Measurements from ENCODE around the gene UNC79.
"Not testable (repeated sequence)": the region's sequence is repeated elsewhere in the genome, so short reads cannot be mapped to it uniquely, and the experiment has no call there.

The UNC79 gene

GRCh38 chr14:93490001-93490400, 59.3 kb downstream of the UNC79 start:
- H3K27ac ChIP-seq (ENCODE audit: low read length): no peak overlapping the region
- H3K9me3 ChIP-seq (ENCODE audit: control insufficient read depth in 2 of 2, low read length in 2 of 2): no peaks in the 10 kb centered on the region
- no peak overlapping the region for H3K9ac ChIP-seq (ENCODE audit: low read length in 2 of 2)
- H3K27me3 ChIP-seq (ENCODE audit: control insufficient read depth in 1 of 2, insufficient read depth in 2 of 2, low read length in 2 of 2): no peaks in the 10 kb centered on the region
- H3K4me3 ChIP-seq (ENCODE audit: low read length in 2 of 2): no peak overlapping the region
- no peaks in the 10 kb centered on the region for H3K36me3 ChIP-seq (ENCODE audit: control insufficient read depth in 2 of 2, insufficient read depth in 2 of 2, low read length in 2 of 2)
- H3K4me1 ChIP-seq (ENCODE audit: control insufficient read depth, insufficient read depth, low read length): no peaks in the 10 kb centered on the region

- H3K9ac ChIP-seq (ENCODE audit: low read length in 2 of 2): no peak overlapping the region
- H3K9me3 ChIP-seq (ENCODE audit: control insufficient read depth in 2 of 2, low read length in 2 of 2): no peaks in the 10 kb centered on the region
- H3K4me1 ChIP-seq (ENCODE audit: control insufficient read depth, insufficient read depth, low read length): no peaks in the 10 kb centered on the region
- H3K4me3 ChIP-seq (ENCODE audit: low read length in 2 of 2): no peak overlapping the region
- no peaks in the 10 kb centered on the region for H3K27me3 ChIP-seq (ENCODE audit: control insufficient read depth in 1 of 2, insufficient read depth in 2 of 2, low read length in 2 of 2)
- no peaks in the 10 kb centered on the region for H3K36me3 ChIP-seq (ENCODE audit: control insufficient read depth in 2 of 2, insufficient read depth in 2 of 2, low read length in 2 of 2)
- no peak overlapping the region for H3K27ac ChIP-seq (ENCODE audit: low read length)
These were observed 62.3 kb downstream of the UNC79 start for GRCh38 chr14:93493054-93493453.

GRCh38 chr14:93493622-93494021, 62.9 kb downstream of the UNC79 start:
- H3K27me3 ChIP-seq (ENCODE audit: control insufficient read depth in 1 of 2, insufficient read depth in 2 of 2, low read length in 2 of 2): not testable (repeated sequence)

GRCh38 chr14:93496856-93497741, 66.4 kb downstream of the UNC79 start:
- Histone ChIP-seq H3K27ac (ENCODE audit: low read length) (no peak overlapping the region), H3K36me3 (ENCODE audit: control insufficient read depth in 2 of 2, insufficient read depth in 2 of 2, low read length in 2 of 2) (no peaks in the 10 kb centered on the region), H3K4me3 (ENCODE audit: low read length in 2 of 2) (no peak overlapping the region), H3K9ac (ENCODE audit: low read length in 2 of 2) (no peak overlapping the region), H3K9me3 (ENCODE audit: control insufficient read depth in 2 of 2, low read length in 2 of 2) (no peaks in the 10 kb centered on the region), H3K4me1 (ENCODE audit: control insufficient read depth, insufficient read depth, low read length) (no peaks in the 10 kb centered on the region), H3K27me3 (ENCODE audit: control insufficient read depth in 1 of 2, insufficient read depth in 2 of 2, low read length in 2 of 2) (no peaks in the 10 kb centered on the region)

More at GRCh38 chr14:93493622-93494021, 62.9 kb downstream of the UNC79 start:
- not testable (repeated sequence) for H3K4me1 ChIP-seq (ENCODE audit: control insufficient read depth, insufficient read depth, low read length); H3K4me3 ChIP-seq (ENCODE audit: low read length in 2 of 2); H3K27ac ChIP-seq (ENCODE audit: low read length); H3K36me3 ChIP-seq (ENCODE audit: control insufficient read depth in 2 of 2, insufficient read depth in 2 of 2, low read length in 2 of 2); H3K9ac ChIP-seq (ENCODE audit: low read length in 2 of 2); H3K9me3 ChIP-seq (ENCODE audit: control insufficient read depth in 2 of 2, low read length in 2 of 2)

- Histone ChIP-seq H3K27me3 (ENCODE audit: control insufficient read depth in 1 of 2, insufficient read depth in 2 of 2, low read length in 2 of 2) (no peaks in the 10 kb centered on the region), H3K4me3 (ENCODE audit: low read length in 2 of 2) (no peak overlapping the region), H3K9me3 (ENCODE audit: control insufficient read depth in 2 of 2, low read length in 2 of 2) (no peaks in the 10 kb centered on the region), H3K4me1 (ENCODE audit: control insufficient read depth, insufficient read depth, low read length) (no peaks in the 10 kb centered on the region), H3K9ac (ENCODE audit: low read length in 2 of 2) (no peak overlapping the region), H3K36me3 (ENCODE audit: control insufficient read depth in 2 of 2, insufficient read depth in 2 of 2, low read length in 2 of 2) (no peaks in the 10 kb centered on the region), H3K27ac (ENCODE audit: low read length) (no peak overlapping the region)
These were observed 79.3 kb downstream of the UNC79 start for GRCh38 chr14:93510056-93510455.

GRCh38 chr14:93511001-93511400, 80.3 kb downstream of the UNC79 start:
- no peak overlapping the region for H3K9ac ChIP-seq (ENCODE audit: low read length in 2 of 2)
- H3K27ac ChIP-seq (ENCODE audit: low read length): no peak overlapping the region
- H3K27me3 ChIP-seq (ENCODE audit: control insufficient read depth in 1 of 2, insufficient read depth in 2 of 2, low read length in 2 of 2): no peaks in the 10 kb centered on the region
- no peak overlapping the region for H3K4me3 ChIP-seq (ENCODE audit: low read length in 2 of 2)
- no peaks in the 10 kb centered on the region for H3K36me3 ChIP-seq (ENCODE audit: control insufficient read depth in 2 of 2, insufficient read depth in 2 of 2, low read length in 2 of 2)
- no peaks in the 10 kb centered on the region for H3K4me1 ChIP-seq (ENCODE audit: control insufficient read depth, insufficient read depth, low read length)
- no peaks in the 10 kb centered on the region for H3K9me3 ChIP-seq (ENCODE audit: control insufficient read depth in 2 of 2, low read length in 2 of 2)

- Histone ChIP-seq H3K36me3 (ENCODE audit: control insufficient read depth in 2 of 2, insufficient read depth in 2 of 2, low read length in 2 of 2) (no peaks in the 10 kb centered on the region), H3K9me3 (ENCODE audit: control insufficient read depth in 2 of 2, low read length in 2 of 2) (peaks cover 0 to 4% of the 10 kb centered on the region in 2 donors), H3K4me1 (ENCODE audit: control insufficient read depth, insufficient read depth, low read length) (no peaks in the 10 kb centered on the region), H3K4me3 (ENCODE audit: low read length in 2 of 2) (no peak overlapping the region), H3K27me3 (ENCODE audit: control insufficient read depth in 1 of 2, insufficient read depth in 2 of 2, low read length in 2 of 2) (no peaks in the 10 kb centered on the region), H3K9ac (ENCODE audit: low read length in 2 of 2) (no peak overlapping the region), H3K27ac (ENCODE audit: low read length) (no peak overlapping the region)
These were observed 89.4 kb downstream of the UNC79 start for GRCh38 chr14:93520053-93520607.

- Histone ChIP-seq H3K9me3 (ENCODE audit: control insufficient read depth in 2 of 2, low read length in 2 of 2) (peaks cover 0 to 4% of the 10 kb centered on the region in 2 donors), H3K9ac (ENCODE audit: low read length in 2 of 2) (no peak overlapping the region), H3K4me3 (ENCODE audit: low read length in 2 of 2) (no peak overlapping the region), H3K27me3 (ENCODE audit: control insufficient read depth in 1 of 2, insufficient read depth in 2 of 2, low read length in 2 of 2) (no peaks in the 10 kb centered on the region), H3K36me3 (ENCODE audit: control insufficient read depth in 2 of 2, insufficient read depth in 2 of 2, low read length in 2 of 2) (no peaks in the 10 kb centered on the region), H3K27ac (ENCODE audit: low read length) (no peak overlapping the region), H3K4me1 (ENCODE audit: control insufficient read depth, insufficient read depth, low read length) (no peaks in the 10 kb centered on the region)
These were observed 91.5 kb downstream of the UNC79 start for GRCh38 chr14:93522221-93522620.

GRCh38 chr14:93525216-93525615, 94.5 kb downstream of the UNC79 start:
- H3K4me1 ChIP-seq (ENCODE audit: control insufficient read depth, insufficient read depth, low read length); H3K9me3 ChIP-seq (ENCODE audit: control insufficient read depth in 2 of 2, low read length in 2 of 2); H3K36me3 ChIP-seq (ENCODE audit: control insufficient read depth in 2 of 2, insufficient read depth in 2 of 2, low read length in 2 of 2); H3K27ac ChIP-seq (ENCODE audit: low read length); H3K9ac ChIP-seq (ENCODE audit: low read length in 2 of 2); H3K27me3 ChIP-seq (ENCODE audit: control insufficient read depth in 1 of 2, insufficient read depth in 2 of 2, low read length in 2 of 2); H3K4me3 ChIP-seq (ENCODE audit: low read length in 2 of 2): not testable (repeated sequence)

- H3K4me3 ChIP-seq (ENCODE audit: low read length in 2 of 2): no peak overlapping the region
- no peak overlapping the region for H3K9ac ChIP-seq (ENCODE audit: low read length in 2 of 2)
- H3K9me3 ChIP-seq (ENCODE audit: control insufficient read depth in 2 of 2, low read length in 2 of 2): no peaks in the 10 kb centered on the region
- H3K27ac ChIP-seq (ENCODE audit: low read length): no peak overlapping the region
- no peaks in the 10 kb centered on the region for H3K27me3 ChIP-seq (ENCODE audit: control insufficient read depth in 1 of 2, insufficient read depth in 2 of 2, low read length in 2 of 2)
- no peaks in the 10 kb centered on the region for H3K36me3 ChIP-seq (ENCODE audit: control insufficient read depth in 2 of 2, insufficient read depth in 2 of 2, low read length in 2 of 2)
- no peaks in the 10 kb centered on the region for H3K4me1 ChIP-seq (ENCODE audit: control insufficient read depth, insufficient read depth, low read length)
These were observed 95.1 kb downstream of the UNC79 start for GRCh38 chr14:93525696-93526451.

Measured in stomach smooth muscle (tissue), 2 donors.